AG09309 (cell line): ENCODE results near the gene KDM4C.

Experiments used
- DNase-seq: peaks from one replicate; pipeline ENCODE4 v3.0.0-alpha.2; 2010; ENCODE audit warnings: low read depth
- H3K4me3 ChIP-seq: 2 replicates; pipeline ENCODE4 v1.5.1; 2011; ENCODE audit warnings: mild to moderate bottlenecking, low read depth, low read length, moderate library complexity; ENCODE audit not compliant: control insufficient read depth
- TF ChIP-seq, protein P1 (sequence below): IDR thresholded peaks from 2 replicates; pipeline ENCODE4 v1.5.1; 2011; ENCODE audit warnings: mild to moderate bottlenecking, low read depth, low read length, inconsistent platforms; ENCODE audit not compliant: insufficient read depth, control insufficient read depth; ENCODE audit errors: missing control alignments

The KDM4C gene

DNA sequence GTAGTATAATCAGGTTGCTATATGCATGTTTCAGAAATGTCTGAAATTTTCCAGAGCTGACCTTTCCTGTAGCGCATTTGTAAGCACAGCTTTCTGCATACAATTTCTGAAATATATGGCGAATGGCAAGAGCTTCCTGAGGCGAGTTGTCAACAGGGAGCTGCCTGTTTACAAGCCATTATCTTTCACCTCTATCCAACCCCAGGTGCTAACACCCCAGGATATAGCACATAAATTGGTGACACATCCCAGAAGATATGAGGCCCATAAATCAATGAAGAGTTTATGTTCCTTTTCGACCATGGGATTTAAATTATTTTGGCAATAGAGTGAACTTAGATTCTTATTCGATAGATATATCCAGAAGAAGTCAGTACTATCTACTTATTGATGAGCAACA is 379.8 kb downstream of the KDM4C start:
- H3K4me3 ChIP-seq = no peak overlapping the region
- no peak for DNase-seq
- TF ChIP-seq, protein P1, sequence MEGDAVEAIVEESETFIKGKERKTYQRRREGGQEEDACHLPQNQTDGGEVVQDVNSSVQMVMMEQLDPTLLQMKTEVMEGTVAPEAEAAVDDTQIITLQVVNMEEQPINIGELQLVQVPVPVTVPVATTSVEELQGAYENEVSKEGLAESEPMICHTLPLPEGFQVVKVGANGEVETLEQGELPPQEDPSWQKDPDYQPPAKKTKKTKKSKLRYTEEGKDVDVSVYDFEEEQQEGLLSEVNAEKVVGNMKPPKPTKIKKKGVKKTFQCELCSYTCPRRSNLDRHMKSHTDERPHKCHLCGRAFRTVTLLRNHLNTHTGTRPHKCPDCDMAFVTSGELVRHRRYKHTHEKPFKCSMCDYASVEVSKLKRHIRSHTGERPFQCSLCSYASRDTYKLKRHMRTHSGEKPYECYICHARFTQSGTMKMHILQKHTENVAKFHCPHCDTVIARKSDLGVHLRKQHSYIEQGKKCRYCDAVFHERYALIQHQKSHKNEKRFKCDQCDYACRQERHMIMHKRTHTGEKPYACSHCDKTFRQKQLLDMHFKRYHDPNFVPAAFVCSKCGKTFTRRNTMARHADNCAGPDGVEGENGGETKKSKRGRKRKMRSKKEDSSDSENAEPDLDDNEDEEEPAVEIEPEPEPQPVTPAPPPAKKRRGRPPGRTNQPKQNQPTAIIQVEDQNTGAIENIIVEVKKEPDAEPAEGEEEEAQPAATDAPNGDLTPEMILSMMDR = no peak

DNA sequence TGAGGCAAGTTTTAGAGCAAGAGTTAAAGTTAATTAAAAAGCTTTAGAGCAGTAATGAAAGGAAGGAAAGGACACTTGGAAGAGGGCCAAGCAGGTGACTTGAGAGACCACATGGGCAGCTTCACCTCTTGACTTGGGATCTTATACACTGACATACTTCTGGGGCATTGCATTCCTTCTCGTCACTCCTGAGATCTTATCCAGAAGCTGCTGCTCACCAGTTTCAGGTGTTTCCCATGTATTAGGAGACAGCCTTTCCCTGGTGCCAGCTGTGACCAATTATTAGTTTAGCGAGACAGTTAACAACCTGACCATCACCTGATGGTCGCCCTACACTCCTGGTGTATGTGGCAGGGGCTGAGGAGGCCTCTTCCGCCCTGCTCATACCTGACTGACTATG is 382.1 kb downstream of the KDM4C start:
- DNase-seq = no peak
- TF ChIP-seq, protein P1 = no peak
- no peak overlapping the region for H3K4me3 ChIP-seq

DNA sequence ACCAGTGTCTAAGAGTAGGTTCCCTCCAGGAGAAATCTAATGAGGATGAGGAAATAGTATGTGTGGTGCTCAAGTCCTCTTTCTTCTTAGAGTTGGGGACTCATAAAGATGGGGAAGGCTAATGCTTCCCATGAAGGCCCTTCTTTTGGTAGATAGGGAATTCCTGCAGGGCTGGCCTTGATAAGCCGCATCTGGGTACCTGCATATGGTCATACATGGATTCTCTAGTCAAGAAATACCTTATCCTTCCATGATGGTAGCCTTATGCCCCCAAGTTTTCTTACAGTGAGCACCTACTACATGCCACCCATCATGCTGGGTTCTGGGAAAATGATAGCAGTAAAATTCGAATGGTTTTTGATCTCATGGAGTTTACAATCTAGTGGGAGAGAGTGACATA is 382.6 kb downstream of the KDM4C start:
- no peak for DNase-seq
- no peak overlapping the region for H3K4me3 ChIP-seq
- TF ChIP-seq, protein P1 = no peak

DNA sequence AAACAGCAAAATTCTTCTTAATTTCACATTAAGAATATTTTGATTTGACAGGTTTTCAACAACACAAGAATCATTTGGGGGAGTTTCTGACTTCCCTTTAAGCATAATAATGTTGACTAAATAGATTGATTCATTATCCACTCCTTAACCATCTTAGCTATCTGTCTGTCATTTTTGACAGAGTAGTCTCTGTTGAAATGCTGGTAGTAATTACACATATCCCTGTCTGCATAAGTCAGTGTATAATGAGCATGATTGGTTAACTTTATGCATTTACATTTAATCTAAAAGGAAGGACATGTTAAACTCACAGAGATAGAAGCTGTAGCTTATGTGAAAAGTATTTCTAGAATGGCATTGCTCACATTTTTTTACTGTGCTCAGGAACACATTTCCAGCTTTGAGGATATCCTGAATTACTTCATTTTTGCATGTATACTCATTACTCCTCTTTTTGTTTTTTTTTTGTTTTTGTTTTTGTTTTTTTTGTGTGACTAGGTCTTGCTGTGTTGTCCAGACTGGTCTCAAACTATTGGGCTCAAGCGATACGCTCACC is 385.9 kb downstream of the KDM4C start:
- DNase-seq = no peak
- TF ChIP-seq, protein P1 = no peak

DNA sequence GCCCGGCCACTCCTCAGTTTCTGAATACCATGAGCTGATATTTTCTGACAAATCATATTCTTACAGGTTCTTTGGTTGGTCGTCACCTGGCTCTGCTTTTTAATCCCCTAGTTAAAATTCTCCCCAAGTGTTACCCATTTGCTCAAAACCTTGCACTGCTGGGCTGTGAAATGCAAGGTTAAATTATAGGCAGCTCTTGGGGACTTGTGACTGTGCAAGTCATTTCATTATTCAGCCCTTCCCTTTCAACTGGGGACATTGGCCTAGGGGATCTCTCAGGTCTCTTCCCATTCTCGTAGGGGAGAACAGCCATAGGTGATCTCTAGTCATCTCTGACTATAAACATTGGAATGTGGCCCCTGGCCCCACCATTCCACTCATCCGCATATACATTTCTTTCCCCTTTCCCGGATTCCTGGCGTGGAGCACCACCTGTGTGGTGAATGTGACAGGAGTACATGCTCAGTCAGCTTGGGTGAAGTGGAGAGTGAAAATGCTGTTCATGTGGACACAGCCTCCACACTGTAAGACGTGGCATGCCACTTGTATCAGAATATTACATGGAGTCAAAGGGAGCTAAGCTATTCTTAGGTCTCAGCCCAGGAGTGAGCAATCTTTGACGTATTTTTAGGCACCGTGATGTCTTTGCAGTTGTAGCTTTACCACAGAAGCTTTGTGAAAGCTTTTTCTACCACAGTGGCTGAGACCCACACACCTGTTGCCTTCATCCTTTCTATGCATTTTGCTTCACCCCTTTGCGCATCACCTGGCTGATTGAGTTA is 386.7 kb downstream of the KDM4C start:
- TF ChIP-seq, protein P1 = no peak
- DNase-seq = no peak

More for the DNA sequence above, 385.9 kb downstream of the KDM4C start:
- H3K4me3 ChIP-seq = no peak overlapping the region

DNA sequence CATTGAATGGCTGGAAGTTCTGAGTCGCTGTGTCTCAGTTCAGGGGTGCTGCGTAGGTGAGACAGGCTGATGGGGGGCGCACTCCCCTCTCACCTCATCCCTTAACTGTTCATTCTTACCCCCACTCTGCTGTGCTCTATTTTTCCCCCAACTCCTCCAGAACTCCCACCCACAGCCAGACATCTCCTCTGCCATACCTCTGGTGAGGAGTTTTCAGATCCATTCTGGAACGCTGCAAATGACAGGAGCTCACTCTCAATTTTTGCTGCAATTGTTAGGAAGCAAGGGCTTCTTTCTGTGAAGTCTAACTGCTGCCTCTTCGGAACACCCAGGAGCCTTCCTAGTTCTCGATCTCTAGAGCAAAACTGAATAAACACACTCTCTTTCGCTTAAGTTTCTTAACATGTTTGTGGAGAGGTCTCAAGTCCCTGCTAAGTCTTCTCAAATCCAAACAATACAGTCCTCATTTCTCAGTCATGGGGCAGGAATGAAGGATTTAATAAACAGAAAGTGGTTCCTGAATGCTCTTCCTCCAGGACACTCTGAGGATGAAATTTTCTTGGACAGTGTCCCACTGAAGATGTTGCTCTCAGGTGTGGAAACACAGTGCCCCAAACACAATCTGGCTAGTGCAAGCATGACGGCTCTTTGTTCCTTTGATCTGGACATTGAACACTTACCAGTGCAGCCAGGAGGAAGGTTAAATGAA is 387.7 kb downstream of the KDM4C start:
- no peak for DNase-seq
- TF ChIP-seq, protein P1 = no peak
- H3K4me3 ChIP-seq = no peak overlapping the region

More for the DNA sequence above, 386.7 kb downstream of the KDM4C start:
- H3K4me3 ChIP-seq = no peak overlapping the region
